Loucy (cell line): ENCODE results near the gene ERMN.

Experiments
- H2AFZ ChIP-seq: fragments of 200-600 bp; sonication (generic); 2 replicates; pipeline ENCODE4 v1.6.0; 2016; ENCODE audit warnings: antibody characterized with exemption, mild to moderate bottlenecking, low read length, moderate library complexity
- H3F3A ChIP-seq: fragments of 200-600 bp; 2 replicates; pipeline ENCODE4 v1.6.0; 2016; ENCODE audit warnings: antibody characterized with exemption, low read depth, mild to moderate bottlenecking
- H3K27me3 ChIP-seq: fragments of 200-600 bp; sonication (generic); 2 replicates; pipeline ENCODE4 v1.6.1; 2014; ENCODE audit warnings: low read length, mild to moderate bottlenecking; ENCODE audit not compliant: insufficient read depth, poor library complexity, severe bottlenecking
- H3K36me3 ChIP-seq: fragments of 200-600 bp; sonication (generic); 2 replicates; pipeline ENCODE4 v1.6.1; 2016; ENCODE audit warnings: low read length; ENCODE audit not compliant: insufficient read depth
- H3K4me1 ChIP-seq: fragments of 200-600 bp; sonication (generic); 2 replicates; pipeline ENCODE4 v1.5.1; 2014; ENCODE audit warnings: low read length, mild to moderate bottlenecking; ENCODE audit not compliant: insufficient read depth, poor library complexity, severe bottlenecking
- H3K4me2 ChIP-seq: fragments of 200-600 bp; sonication (generic); 2 replicates; pipeline ENCODE4 v1.6.0; 2014; ENCODE audit warnings: antibody characterized with exemption, low read length, low read depth, mild to moderate bottlenecking; ENCODE audit not compliant: poor library complexity, severe bottlenecking
- H3K4me3 ChIP-seq: fragments of 200-600 bp; sonication (generic); 2 replicates; pipeline ENCODE4 v1.5.1; 2014; ENCODE audit warnings: low read length, mild to moderate bottlenecking, mixed read lengths; ENCODE audit not compliant: poor library complexity, severe bottlenecking
- H3K79me2 ChIP-seq: fragments of 200-600 bp; sonication (generic); 2 replicates; pipeline ENCODE4 v1.6.1; 2014; ENCODE audit warnings: low read length; ENCODE audit not compliant: insufficient read depth
- H3K9ac ChIP-seq: fragments of 200-600 bp; sonication (generic); 2 replicates; pipeline ENCODE4 v1.6.0; 2014; ENCODE audit warnings: mild to moderate bottlenecking, low read depth, low read length, moderate library complexity; ENCODE audit not compliant: poor library complexity, severe bottlenecking
- H3K9me2 ChIP-seq: fragments of 200-600 bp; sonication (generic); replicated peaks from 2 replicates; pipeline ENCODE4 v1.6.1; 2016; ENCODE audit warnings: low read depth, low read length, mixed read lengths
- H3K9me3 ChIP-seq: fragments of 200-600 bp; sonication (generic); 2 replicates; pipeline ENCODE4 v1.6.1; 2014; ENCODE audit warnings: mild to moderate bottlenecking, antibody characterized with exemption, low read length, low read depth; ENCODE audit not compliant: insufficient read depth
- H4K20me1 ChIP-seq: fragments of 200-600 bp; sonication (generic); 2 replicates; pipeline ENCODE4 v1.6.0; 2014; ENCODE audit warnings: antibody characterized with exemption, low read length, mild to moderate bottlenecking; ENCODE audit not compliant: insufficient read depth, poor library complexity, severe bottlenecking
- EZH2phosphoT487 ChIP-seq: fragments of 200-600 bp; IDR thresholded peaks from 2 replicates; pipeline ENCODE4 v1.6.1; 2018; ENCODE audit warnings: antibody characterized with exemption, mild to moderate bottlenecking, moderate library complexity, borderline replicate concordance
- TF ChIP-seq, protein P1 (sequence below): fragments of 200-600 bp; sonication (generic); conservative IDR thresholded peaks from 2 replicates; pipeline ENCODE4 v1.5.1; 2014; ENCODE audit warnings: mild to moderate bottlenecking, antibody characterized with exemption, low read length

The ERMN gene

GRCh38 chr2:157318884-157319283, 6.7 kb downstream of the ERMN start:
- Histone ChIP-seq H3K9me3 (no peaks in the 10 kb centered on the region), H3K9ac (no peak overlapping the region), H3K4me2 (no peak overlapping the region), H2AFZ (no peak overlapping the region), H3K4me1 (no peaks in the 10 kb centered on the region), H3K27me3 (no peaks in the 10 kb centered on the region), H3K4me3 (no peak overlapping the region), H3K36me3 (no peaks in the 10 kb centered on the region), H3K79me2 (no peaks in the 10 kb centered on the region), H3K9me2 (no peaks in the 10 kb centered on the region), H3F3A (no peaks in the 10 kb centered on the region), H4K20me1 (no peaks in the 10 kb centered on the region)
- no peak for TF ChIP-seq EZH2phosphoT487
- TF ChIP-seq, protein P1, sequence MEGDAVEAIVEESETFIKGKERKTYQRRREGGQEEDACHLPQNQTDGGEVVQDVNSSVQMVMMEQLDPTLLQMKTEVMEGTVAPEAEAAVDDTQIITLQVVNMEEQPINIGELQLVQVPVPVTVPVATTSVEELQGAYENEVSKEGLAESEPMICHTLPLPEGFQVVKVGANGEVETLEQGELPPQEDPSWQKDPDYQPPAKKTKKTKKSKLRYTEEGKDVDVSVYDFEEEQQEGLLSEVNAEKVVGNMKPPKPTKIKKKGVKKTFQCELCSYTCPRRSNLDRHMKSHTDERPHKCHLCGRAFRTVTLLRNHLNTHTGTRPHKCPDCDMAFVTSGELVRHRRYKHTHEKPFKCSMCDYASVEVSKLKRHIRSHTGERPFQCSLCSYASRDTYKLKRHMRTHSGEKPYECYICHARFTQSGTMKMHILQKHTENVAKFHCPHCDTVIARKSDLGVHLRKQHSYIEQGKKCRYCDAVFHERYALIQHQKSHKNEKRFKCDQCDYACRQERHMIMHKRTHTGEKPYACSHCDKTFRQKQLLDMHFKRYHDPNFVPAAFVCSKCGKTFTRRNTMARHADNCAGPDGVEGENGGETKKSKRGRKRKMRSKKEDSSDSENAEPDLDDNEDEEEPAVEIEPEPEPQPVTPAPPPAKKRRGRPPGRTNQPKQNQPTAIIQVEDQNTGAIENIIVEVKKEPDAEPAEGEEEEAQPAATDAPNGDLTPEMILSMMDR: no peak

- H3K27me3 ChIP-seq: no peaks in the 10 kb centered on the region
- H3K4me2 ChIP-seq: no peak overlapping the region
- H3K79me2 ChIP-seq: no peaks in the 10 kb centered on the region
- no peaks in the 10 kb centered on the region for H3K36me3 ChIP-seq
- no peak overlapping the region for H3K4me3 ChIP-seq
- no peaks in the 10 kb centered on the region for H3F3A ChIP-seq
- TF ChIP-seq, protein P1: no peak
- TF ChIP-seq EZH2phosphoT487: no peak
- no peaks in the 10 kb centered on the region for H4K20me1 ChIP-seq
- H2AFZ ChIP-seq: no peak overlapping the region
- no peak overlapping the region for H3K9ac ChIP-seq
- no peaks in the 10 kb centered on the region for H3K4me1 ChIP-seq
- no peaks in the 10 kb centered on the region for H3K9me3 ChIP-seq
- H3K9me2 ChIP-seq: no peaks in the 10 kb centered on the region
Measured at GRCh38 chr2:157315901-157316300, 9.7 kb downstream of the ERMN start.

- Histone ChIP-seq H2AFZ (no peak overlapping the region), H3K4me2 (no peak overlapping the region), H3K9me3 (no peaks in the 10 kb centered on the region), H3K4me3 (no peak overlapping the region), H3K9me2 (no peaks in the 10 kb centered on the region), H3K36me3 (no peaks in the 10 kb centered on the region), H3K79me2 (no peaks in the 10 kb centered on the region), H3K27me3 (no peaks in the 10 kb centered on the region), H3F3A (no peaks in the 10 kb centered on the region), H3K9ac (no peak overlapping the region), H3K4me1 (no peaks in the 10 kb centered on the region), H4K20me1 (no peaks in the 10 kb centered on the region)
- no peak for TF ChIP-seq EZH2phosphoT487
- TF ChIP-seq, protein P1: no peak
Measured at GRCh38 chr2:157312866-157313486, 12.6 kb downstream of the ERMN start.
